Thyroid gland (tissue), 4 donors: Measurements from ENCODE around the gene ATP1A4. TPM values are rescaled to one million over a fixed set of nuclear protein-coding genes. Genes with fewer than 3 reads are reported as not detected.

Source experiments
- DNase-seq, 2 donors: peaks; one replicate each; pipeline ENCODE4 v3.0.0-alpha.2; 2019
- H3K27ac ChIP-seq, 3 donors: fragments of 200-600 bp; sonication (generic); 1 replicate in 2 of 3; 2 replicates in 1 of 3; pipeline ENCODE4 v1.5.1; 2016 to 2019; ENCODE audit warnings: mild to moderate bottlenecking in 1 of 3, moderate library complexity in 1 of 3
- H3K27me3 ChIP-seq: fragments of 200-600 bp; sonication (generic); one replicate; pipeline ENCODE4 v1.5.1; 2019
- H3K36me3 ChIP-seq, 2 donors: fragments of 200-600 bp; sonication (generic); one replicate each; pipeline ENCODE4 v1.5.1; 2016 to 2019
- H3K4me1 ChIP-seq, 2 donors: fragments of 200-600 bp; sonication (generic); one replicate each; pipeline ENCODE4 v1.5.1; 2017 to 2019
- H3K4me3 ChIP-seq, 3 donors: fragments of 200-600 bp; sonication (generic); replicated peaks in 1 of 3; 1 replicate in 2 of 3; 2 replicates in 1 of 3; pipeline ENCODE4 v1.5.1; 2016; ENCODE audit warnings: mild to moderate bottlenecking in 1 of 3
- H3K9me3 ChIP-seq: fragments of 200-600 bp; sonication (generic); one replicate; pipeline ENCODE4 v1.5.1; 2017
- POLR2A ChIP-seq, 2 donors: fragments of 450-650 bp; IDR thresholded peaks; one replicate each; pipeline ENCODE4 v1.6.1; 2017; ENCODE audit warnings: antibody characterized with exemption in 2 of 2, mild to moderate bottlenecking in 2 of 2, moderate library complexity in 1 of 2
- WGBS, 2 donors: methylation state at CpG; one replicate each; pipeline ENCODE4 v1.1.5; 2017; 5-methylcytosine and 5-hydroxymethylcytosine counted together
- intact Hi-C: fragments of 100-400 bp; cut with DNase I; formaldehyde crosslinking; loops from one replicate; pipeline ENCODE4 v1.15.1; 2023
- total RNA-seq, 4 donors: library from RNA; depleted of rRNA; stranded (reverse); fragments of >200 nt; gene quantifications; one replicate each; pipeline ENCODE4 v1.2.3, GENCODE V29; 2016
- TF ChIP-seq, protein P1 (sequence below), 6 experiments: fragments of 200-600 bp in 3 of 6; fragments of 450-650 bp in 3 of 6; sonication (generic) in 3 of 6; IDR thresholded peaks; one replicate each; pipeline ENCODE4 v1.5.1; 2016 to 2019; ENCODE audit warnings: antibody characterized with exemption in 6 of 6, mild to moderate bottlenecking in 2 of 6, inconsistent platforms in 1 of 6, moderate library complexity in 1 of 6

ATP1A4 gene
- total RNA-seq, 4 donors from 2014 or later: not detected

DNA sequence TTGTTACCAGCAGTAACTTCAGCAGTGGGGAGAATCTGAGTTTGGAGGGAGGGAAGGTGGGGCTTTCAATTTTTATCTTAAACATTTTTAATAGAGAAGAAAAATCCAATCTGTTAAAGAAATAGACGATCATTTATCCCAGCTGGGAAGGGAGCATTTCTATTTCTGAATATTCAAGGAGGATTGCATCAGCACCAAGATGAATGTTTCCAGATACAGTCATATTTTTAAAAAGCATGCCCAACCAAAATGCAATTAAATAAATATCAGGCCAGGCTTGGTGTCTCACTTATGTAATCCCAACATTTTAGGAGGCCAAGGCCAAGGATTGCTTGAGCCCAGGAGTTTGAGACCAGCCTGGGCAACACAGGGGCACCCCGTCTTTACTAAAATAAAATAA, 1.7 kb upstream of the ATP1A4 start:
- H3K4me3 ChIP-seq: no peak overlapping the region
- no peaks in the 10 kb centered on the region for H3K36me3 ChIP-seq
- H3K9me3 ChIP-seq: no peaks in the 10 kb centered on the region
- no peaks in the 10 kb centered on the region for H3K27me3 ChIP-seq
- intact Hi-C loops: no loop called here
- H3K4me1 ChIP-seq: no peaks in the 10 kb centered on the region
- TF ChIP-seq, protein P1, sequence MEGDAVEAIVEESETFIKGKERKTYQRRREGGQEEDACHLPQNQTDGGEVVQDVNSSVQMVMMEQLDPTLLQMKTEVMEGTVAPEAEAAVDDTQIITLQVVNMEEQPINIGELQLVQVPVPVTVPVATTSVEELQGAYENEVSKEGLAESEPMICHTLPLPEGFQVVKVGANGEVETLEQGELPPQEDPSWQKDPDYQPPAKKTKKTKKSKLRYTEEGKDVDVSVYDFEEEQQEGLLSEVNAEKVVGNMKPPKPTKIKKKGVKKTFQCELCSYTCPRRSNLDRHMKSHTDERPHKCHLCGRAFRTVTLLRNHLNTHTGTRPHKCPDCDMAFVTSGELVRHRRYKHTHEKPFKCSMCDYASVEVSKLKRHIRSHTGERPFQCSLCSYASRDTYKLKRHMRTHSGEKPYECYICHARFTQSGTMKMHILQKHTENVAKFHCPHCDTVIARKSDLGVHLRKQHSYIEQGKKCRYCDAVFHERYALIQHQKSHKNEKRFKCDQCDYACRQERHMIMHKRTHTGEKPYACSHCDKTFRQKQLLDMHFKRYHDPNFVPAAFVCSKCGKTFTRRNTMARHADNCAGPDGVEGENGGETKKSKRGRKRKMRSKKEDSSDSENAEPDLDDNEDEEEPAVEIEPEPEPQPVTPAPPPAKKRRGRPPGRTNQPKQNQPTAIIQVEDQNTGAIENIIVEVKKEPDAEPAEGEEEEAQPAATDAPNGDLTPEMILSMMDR (IDR thresholded peaks at IDR 0.05): no peak
- TF ChIP-seq POLR2A (IDR thresholded peaks at IDR 0.05): no peak
- no peak for DNase-seq
- WGBS, 2 donors: 88% methylated on average over 2 of the region's 2 CpGs
- H3K27ac ChIP-seq: no peak overlapping the region

DNA sequence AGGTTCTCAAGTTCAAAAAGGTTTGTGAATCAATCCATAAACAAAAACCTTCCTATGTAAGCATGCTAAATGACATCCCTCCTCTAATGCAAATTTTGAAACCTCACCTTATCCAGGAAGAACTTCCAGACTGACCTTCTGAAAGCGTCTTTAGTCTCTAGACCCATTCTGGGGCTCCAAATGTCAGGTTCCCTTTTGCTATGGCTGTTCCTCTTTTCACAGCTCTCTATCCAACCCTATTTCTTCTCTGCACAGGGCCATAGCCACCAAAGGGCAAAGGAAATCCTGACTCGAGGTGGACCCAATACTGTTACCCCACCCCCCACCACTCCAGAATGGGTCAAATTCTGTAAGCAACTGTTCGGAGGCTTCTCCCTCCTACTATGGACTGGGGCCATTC, 3.4 kb downstream of the ATP1A4 start:
- Histone ChIP-seq H3K4me3 (no peak overlapping the region), H3K36me3 (no peaks in the 10 kb centered on the region), H3K27ac (no peak overlapping the region), H3K9me3 (no peaks in the 10 kb centered on the region), H3K4me1 (peaks cover 8 to 11% of the 10 kb centered on the region in 2 donors), H3K27me3 (no peaks in the 10 kb centered on the region)
- no peak for DNase-seq
- WGBS, 2 donors: 81 to 92% methylated on average over 3 of the region's 3 CpGs
- intact Hi-C loops: no loop called here
- TF ChIP-seq, protein P1 (IDR thresholded peaks at IDR 0.05): no peak
- no peak for TF ChIP-seq POLR2A (IDR thresholded peaks at IDR 0.05)

DNA sequence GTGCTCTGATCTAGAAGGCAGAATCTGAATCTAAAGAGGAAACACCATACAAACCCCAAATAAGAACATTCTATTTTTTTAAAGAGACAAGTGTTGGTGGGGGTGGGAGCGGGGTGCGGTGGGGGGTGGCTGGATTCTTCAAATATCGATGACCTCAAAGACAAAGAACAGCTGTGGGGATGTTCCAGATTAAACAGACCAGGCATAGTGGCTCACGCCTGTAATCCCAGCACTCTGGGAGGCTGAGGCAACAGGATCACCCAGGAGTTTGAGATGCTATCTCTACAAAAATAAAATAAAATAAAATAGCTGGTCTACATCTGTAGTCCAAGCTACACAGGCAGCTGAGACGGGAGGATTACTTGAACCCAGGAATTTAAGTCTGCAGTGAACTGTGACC, 5.0 kb downstream of the ATP1A4 start:
- TF ChIP-seq POLR2A (IDR thresholded peaks at IDR 0.05): no peak
- TF ChIP-seq, protein P1 (IDR thresholded peaks at IDR 0.05): no peak
- no peak for DNase-seq
- Histone ChIP-seq H3K36me3 (no peaks in the 10 kb centered on the region), H3K27me3 (no peaks in the 10 kb centered on the region), H3K4me1 (peaks cover 8 to 16% of the 10 kb centered on the region in 2 donors), H3K27ac (no peak overlapping the region), H3K4me3 (no peak overlapping the region), H3K9me3 (no peaks in the 10 kb centered on the region)
- WGBS, 2 donors: 78 to 82% methylated on average over 5 of the region's 5 CpGs
- intact Hi-C loops: no loop called here

DNA sequence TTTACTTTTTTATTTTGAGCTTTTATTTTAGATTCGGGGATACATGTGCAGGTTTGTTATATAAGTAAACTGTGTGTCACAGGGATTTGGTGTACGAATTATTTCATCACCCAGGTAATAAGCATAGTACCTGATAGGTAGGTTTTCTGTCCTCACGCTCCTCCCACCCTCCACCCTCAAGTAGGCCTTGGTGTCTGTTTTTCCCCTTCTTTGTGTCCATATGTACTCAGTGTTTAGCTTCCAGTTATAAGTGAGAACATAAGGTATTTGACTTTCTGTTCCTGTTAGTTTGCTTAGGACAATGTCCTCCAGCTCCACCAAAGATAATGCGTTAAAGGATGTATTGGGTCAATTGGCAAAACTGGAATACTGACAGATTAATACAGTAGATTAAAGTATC, 5.8 kb downstream of the ATP1A4 start:
- TF ChIP-seq, protein P1 (IDR thresholded peaks at IDR 0.05): no peak
- TF ChIP-seq POLR2A (IDR thresholded peaks at IDR 0.05): no peak
- intact Hi-C loops: no loop called here
- no peak for DNase-seq

DNA sequence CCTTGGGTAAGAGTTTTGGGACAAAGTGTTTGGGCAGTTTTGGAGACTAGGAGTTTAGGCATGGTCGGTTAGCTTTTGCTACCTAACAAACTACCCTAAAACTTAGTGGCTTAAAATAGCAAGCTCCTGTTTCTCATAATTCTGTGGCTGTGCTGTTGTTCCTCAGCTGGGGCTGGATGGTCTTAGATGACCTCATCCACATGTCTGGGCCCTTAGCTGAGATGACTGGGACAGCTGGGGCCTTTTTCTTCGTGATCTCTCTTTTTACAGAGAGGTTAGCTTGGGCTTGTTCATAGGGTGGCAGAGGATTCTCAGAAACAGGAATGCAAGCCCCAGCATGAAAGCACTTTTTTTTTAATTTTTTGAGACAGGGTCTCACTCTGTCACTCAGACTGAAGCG, 6.6 kb downstream of the ATP1A4 start:
- Histone ChIP-seq H3K36me3 (no peaks in the 10 kb centered on the region), H3K27me3 (no peaks in the 10 kb centered on the region), H3K9me3 (no peaks in the 10 kb centered on the region), H3K27ac (no peak overlapping the region), H3K4me3 (no peak overlapping the region), H3K4me1 (peaks cover 8 to 28% of the 10 kb centered on the region in 2 donors)
- WGBS, 2 donors: 90 to 91% methylated on average over 3 of the region's 3 CpGs
- intact Hi-C loops: no loop called here
- no peak for TF ChIP-seq POLR2A (IDR thresholded peaks at IDR 0.05)
- TF ChIP-seq, protein P1 (IDR thresholded peaks at IDR 0.05): no peak
- DNase-seq: no peak

More for the DNA sequence above, 5.8 kb downstream of the ATP1A4 start:
- Histone ChIP-seq H3K27ac (no peak overlapping the region), H3K9me3 (no peaks in the 10 kb centered on the region), H3K27me3 (no peaks in the 10 kb centered on the region), H3K4me3 (no peak overlapping the region), H3K4me1 (peaks cover 8 to 20% of the 10 kb centered on the region in 2 donors), H3K36me3 (no peaks in the 10 kb centered on the region)
- WGBS, 2 donors: 81 to 95% methylated on average over 4 of the region's 4 CpGs
